ENCODE measurements around the gene TRIM41.
"Not testable (repeated sequence)": the region's sequence is repeated elsewhere in the genome, so short reads cannot be mapped to it uniquely, and the experiment has no call there.

Gene TRIM41

DNA sequence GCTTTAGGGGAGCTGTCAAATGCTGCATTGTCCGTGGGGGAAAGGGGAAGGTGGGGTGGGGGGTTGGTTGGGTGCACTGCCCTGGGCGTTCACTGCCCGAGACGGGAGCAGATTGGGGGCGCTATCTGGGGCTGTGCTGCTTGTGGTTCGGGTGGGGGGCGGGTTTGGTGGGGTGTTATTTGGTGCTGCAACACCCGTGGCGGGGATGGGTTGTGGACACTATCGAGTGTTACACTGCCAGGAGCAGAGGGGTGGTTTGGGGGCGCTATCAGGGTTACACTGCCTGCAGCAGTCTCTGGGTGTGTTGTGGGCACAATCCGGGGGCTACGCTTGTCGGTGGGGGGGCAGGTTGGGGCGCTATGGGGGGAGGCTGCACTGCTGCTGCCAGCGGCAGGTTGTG lies 59.3 kb downstream of the TRIM41 start:
- peaks cover 24% of the 10 kb centered on the region for H3K36me3 ChIP-seq (ENCODE audit: control insufficient read depth, insufficient read depth, low read length)
- H3K9ac ChIP-seq (ENCODE audit: low read length); H3K27me3 ChIP-seq (ENCODE audit: control insufficient read depth, insufficient read depth, low read length); H3K27ac ChIP-seq (ENCODE audit: low read depth, low read length); H3K9me3 ChIP-seq (ENCODE audit: control insufficient read depth, insufficient read depth, low read depth, low read length); H3K4me1 ChIP-seq (ENCODE audit: control insufficient read depth, insufficient read depth, low read length): not testable (repeated sequence)
- peak overlapping the region; percentile 98 for H3K4me3 ChIP-seq (ENCODE audit: low read depth, low read length)

DNA sequence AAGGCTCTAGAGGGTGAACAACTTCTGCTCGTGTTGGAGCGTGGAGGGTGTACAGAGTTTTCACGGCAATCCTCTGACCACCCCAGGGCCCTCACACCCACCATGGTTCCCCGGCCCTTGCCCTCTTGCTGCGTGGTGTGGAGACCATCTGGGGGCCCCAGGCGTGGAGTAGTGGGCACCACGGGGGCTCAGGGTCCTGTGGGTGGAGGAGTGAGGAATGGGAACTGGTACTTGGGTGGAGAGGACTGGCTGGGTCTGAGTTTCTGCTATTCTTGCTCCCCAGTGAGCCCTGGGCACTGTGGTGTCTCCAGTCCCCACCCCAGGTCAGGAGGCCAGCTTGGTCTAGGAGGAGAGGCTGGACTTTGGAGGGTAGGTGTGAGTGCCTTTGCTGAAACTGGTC lies 59.8 kb downstream of the TRIM41 start:
- Histone ChIP-seq H3K9ac (ENCODE audit: low read length) (no peak overlapping the region), H3K27ac (ENCODE audit: low read depth, low read length) (no peak overlapping the region), H3K4me3 (ENCODE audit: low read depth, low read length) (no peak overlapping the region), H3K9me3 (ENCODE audit: control insufficient read depth, insufficient read depth, low read depth, low read length) (no peaks in the 10 kb centered on the region), H3K4me1 (ENCODE audit: control insufficient read depth, insufficient read depth, low read length) (no peaks in the 10 kb centered on the region), H3K36me3 (ENCODE audit: control insufficient read depth, insufficient read depth, low read length) (peaks cover 27% of the 10 kb centered on the region), H3K27me3 (ENCODE audit: control insufficient read depth, insufficient read depth, low read length) (no peaks in the 10 kb centered on the region)

DNA sequence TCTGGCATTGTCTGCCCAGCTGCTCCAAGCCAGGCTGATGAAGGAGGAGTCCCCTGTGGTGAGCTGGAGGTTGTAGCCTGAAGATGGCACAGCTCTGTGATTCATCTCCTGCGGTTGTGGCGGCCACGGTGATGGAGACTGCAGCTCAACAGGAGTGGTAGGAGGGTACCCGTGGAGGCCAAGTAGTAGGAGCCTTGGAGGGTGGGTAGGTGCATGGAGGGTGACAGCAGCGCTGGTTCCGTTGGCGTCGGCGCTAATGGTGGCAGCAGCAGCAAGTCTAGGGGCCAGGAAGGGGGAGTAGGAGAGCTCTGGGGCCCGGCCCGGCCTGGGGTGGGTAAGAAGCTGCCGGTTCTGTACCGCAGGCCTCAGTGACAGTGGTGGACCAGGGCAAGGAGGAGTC lies 60.3 kb downstream of the TRIM41 start:
- Histone ChIP-seq H3K27me3 (ENCODE audit: control insufficient read depth, insufficient read depth, low read length) (no peaks in the 10 kb centered on the region), H3K9ac (ENCODE audit: low read length) (no peak overlapping the region), H3K27ac (ENCODE audit: low read depth, low read length) (no peak overlapping the region), H3K9me3 (ENCODE audit: control insufficient read depth, insufficient read depth, low read depth, low read length) (no peaks in the 10 kb centered on the region), H3K36me3 (ENCODE audit: control insufficient read depth, insufficient read depth, low read length) (peaks cover 31% of the 10 kb centered on the region), H3K4me3 (ENCODE audit: low read depth, low read length) (no peak overlapping the region), H3K4me1 (ENCODE audit: control insufficient read depth, insufficient read depth, low read length) (no peaks in the 10 kb centered on the region)

DNA sequence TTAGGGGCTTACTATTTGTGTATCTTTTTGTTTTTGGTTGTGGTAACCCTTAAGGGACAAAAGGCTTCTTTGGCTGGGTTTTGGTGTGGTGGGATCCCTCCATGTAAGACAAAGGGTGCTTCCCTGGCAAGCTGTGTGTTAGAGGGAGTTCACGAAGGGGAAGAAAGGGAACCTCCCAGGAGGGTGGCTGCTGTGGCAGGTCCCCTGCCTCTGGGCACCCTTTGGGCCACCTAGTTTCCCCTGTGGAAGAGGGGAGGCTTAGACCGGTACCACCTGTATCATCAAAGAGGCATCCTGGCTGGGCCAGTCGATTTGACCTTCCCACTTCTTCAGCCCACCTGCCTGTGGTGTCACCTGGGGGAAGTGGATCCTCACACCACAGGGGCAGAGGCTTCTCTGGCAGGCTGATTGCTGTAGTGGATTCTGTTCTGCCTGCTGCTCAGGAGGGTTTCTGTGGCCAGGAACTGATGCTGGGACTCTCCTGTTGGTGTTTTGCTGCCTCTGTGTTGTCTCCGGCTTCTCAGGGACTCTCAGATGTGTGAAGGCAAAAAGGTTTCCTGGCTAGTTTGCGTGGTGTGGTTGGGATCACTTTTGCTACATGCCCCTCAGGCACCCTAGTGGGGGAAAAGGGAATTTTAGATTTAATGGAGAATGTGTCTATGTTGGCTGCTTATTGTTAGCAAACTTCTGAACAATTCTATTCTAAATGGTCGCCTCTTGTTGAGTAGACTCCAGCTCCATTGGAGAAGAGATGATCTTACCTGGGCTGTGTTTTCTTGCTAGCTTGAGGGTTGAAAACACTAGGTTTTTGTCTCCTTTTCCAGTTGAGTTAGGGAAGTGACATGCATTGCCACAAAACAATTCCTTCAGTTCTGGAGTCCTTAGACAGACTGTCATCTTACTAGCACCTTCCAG lies 61.0 kb downstream of the TRIM41 start:
- H3K4me1 ChIP-seq (ENCODE audit: control insufficient read depth, insufficient read depth, low read length); H3K27ac ChIP-seq (ENCODE audit: low read depth, low read length); H3K4me3 ChIP-seq (ENCODE audit: low read depth, low read length); H3K9me3 ChIP-seq (ENCODE audit: control insufficient read depth, insufficient read depth, low read depth, low read length); H3K9ac ChIP-seq (ENCODE audit: low read length); H3K27me3 ChIP-seq (ENCODE audit: control insufficient read depth, insufficient read depth, low read length): not testable (repeated sequence)
- peaks cover 31% of the 10 kb centered on the region for H3K36me3 ChIP-seq (ENCODE audit: control insufficient read depth, insufficient read depth, low read length)

All from HUES6 (cell line).